ENCODE measurements around the gene SLC37A2.

GRCh38 chr11:125016413-125016812 lies 46.7 kb upstream of the SLC37A2 start:
- TF ChIP-seq CTCF (IDR thresholded peaks at IDR 0.05; ENCODE audit: poor library complexity), result no peak
- no peak for TF ChIP-seq EZH2 (IDR thresholded peaks at IDR 0.05; ENCODE audit: borderline replicate concordance)
- no peak for TF ChIP-seq EZH2phosphoT487 (IDR thresholded peaks at IDR 0.05; ENCODE audit: low read depth, severe bottlenecking, unreplicated experiment)
